ENCODE results near the gene MPC2.

Gene MPC2

DNA sequence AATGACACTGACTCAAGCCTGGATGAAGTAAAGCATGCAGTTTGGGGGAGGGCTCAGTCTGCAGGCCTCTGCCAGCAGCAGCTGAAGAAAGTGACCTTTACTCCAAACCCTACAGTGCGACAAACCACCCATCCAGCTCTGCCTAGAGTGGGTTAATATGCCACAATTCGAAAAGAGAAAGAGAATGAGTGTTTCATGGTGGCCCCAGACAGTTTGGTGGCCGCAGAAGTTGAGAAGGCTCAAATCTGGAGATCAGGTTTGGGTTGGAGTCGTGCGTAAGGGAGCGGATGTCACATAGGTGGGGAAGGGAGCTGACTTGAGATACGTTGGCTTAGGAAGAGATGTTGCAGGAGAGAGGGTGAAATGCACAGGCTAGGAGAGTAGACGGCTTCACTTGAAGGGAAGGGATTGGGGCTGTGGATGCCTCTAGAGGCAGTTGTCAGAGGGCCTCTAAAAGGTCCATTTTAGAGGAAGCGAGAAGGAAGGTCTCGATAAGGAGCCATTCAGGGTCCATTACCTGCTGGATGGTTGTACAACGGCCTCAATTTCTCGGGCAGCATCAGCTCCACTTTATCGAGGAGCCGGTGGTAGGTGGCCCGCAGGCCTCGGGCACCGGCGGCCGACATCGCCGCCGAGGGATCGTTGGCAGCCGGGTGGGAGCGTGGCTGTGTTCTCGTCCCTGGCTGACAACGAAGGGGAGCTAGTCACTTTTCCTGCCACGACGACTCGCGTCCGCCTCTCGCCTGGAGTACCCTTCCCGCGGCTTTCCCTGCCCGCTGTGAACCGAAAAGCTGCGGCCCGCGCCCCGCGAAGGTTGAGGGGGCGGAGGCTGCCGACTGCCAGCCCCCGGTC lies 1.4 kb downstream of the MPC2 start:
- Histone ChIP-seq H2AK5ac (ENCODE audit: low read length) (no peak overlapping the region), H3K23ac (ENCODE audit: low read length) (no peak overlapping the region), H3K79me1 (ENCODE audit: low read length) (peaks cover 17% of the 10 kb centered on the region), H2BK12ac (ENCODE audit: low read length) (no peak overlapping the region), H3K9ac (ENCODE audit: low read length) (peak overlapping the region; percentile 71), H2BK5ac (ENCODE audit: low read depth, low read length, poor library complexity) (peak overlapping the region; percentile 54), H3K79me2 (ENCODE audit: control insufficient read depth, insufficient read depth, low read length, poor library complexity) (peaks cover 14% of the 10 kb centered on the region), H3K18ac (ENCODE audit: low read length) (peak overlapping the region; percentile 34), H3K9me3 (ENCODE audit: insufficient read depth, low read depth, low read length) (no peaks in the 10 kb centered on the region), H4K8ac (ENCODE audit: low read depth, low read length) (peak overlapping the region; percentile 36), H4K91ac (ENCODE audit: low read depth, low read length) (no peak overlapping the region), H2BK120ac (ENCODE audit: insufficient read depth, low read length, poor library complexity) (peak overlapping the region; percentile 4), H4K12ac (ENCODE audit: low read depth, low read length) (peak overlapping the region; percentile 20), H3K4me2 (ENCODE audit: low read length) (peak overlapping the region; percentile 84), H3K14ac (ENCODE audit: low read length) (peak overlapping the region; percentile 25), H3K27me3 (ENCODE audit: insufficient read depth, low read length) (no peaks in the 10 kb centered on the region), H3K27ac (ENCODE audit: low read depth, low read length) (peak overlapping the region; percentile 70), H3K4ac (ENCODE audit: low read depth, low read length) (peak overlapping the region; percentile 56), H3K4me1 (ENCODE audit: control insufficient read depth in 1 of 2, insufficient read depth in 2 of 2, low read length in 2 of 2) (peaks cover 0 to 2% of the 10 kb centered on the region in 2 experiments), H2AFZ (ENCODE audit: insufficient read depth, low read length, poor library complexity) (no peak overlapping the region), H3K36me3 (ENCODE audit: control insufficient read depth in 1 of 2, insufficient read depth in 2 of 2, low read length in 2 of 2) (no peaks in the 10 kb centered on the region), H3K4me3 (ENCODE audit: low read depth, low read length) (peak overlapping the region; percentile 81)
- DNase-seq, result peak; percentile 47 to 62
- WGBS (ENCODE audit: extremely low coverage, insufficient coverage, insufficient read length), result no CpG with 5 or more reads among the region's 45 CpGs

DNA sequence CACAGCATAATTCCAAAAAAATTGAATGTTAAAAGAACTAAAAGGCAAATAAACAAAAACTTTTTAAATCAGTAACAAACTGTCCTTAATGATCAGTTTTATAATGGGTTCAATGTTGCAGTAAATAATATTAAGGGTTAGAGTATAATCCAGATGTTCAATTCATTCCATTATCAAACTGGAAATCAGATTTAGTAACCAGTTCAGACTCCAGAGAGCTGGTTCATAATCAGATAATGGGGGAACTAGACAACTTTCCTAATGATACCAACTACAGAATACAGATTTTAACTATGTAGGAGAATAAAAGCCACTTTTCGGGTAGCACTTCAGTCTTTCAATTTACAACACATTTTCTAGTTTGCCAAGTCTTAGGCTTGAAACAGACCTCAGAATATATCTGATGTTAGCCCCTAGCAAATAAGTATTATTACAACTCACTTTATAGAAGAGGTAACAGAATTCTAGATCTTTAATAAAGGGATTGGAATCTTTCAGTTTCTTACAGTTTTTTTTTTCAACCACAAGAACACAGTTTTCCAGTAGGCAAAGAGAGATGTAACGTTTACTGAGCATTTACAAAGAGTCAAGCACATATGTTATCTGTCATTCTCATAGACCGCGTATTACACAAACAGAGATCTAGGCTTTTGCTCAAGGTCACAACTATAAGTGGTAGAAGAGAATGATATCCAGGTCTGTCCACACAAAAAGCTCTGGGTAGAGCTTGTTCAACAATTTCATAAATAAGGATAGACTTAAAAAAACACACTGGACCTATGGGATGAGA lies 2.3 kb downstream of the MPC2 start:
- H3K36me3 ChIP-seq (ENCODE audit: control insufficient read depth in 1 of 2, insufficient read depth in 2 of 2, low read length in 2 of 2), result no peaks in the 10 kb centered on the region
- H2BK12ac ChIP-seq (ENCODE audit: low read length), result no peak overlapping the region
- no peak overlapping the region for H4K8ac ChIP-seq (ENCODE audit: low read depth, low read length)
- no peak overlapping the region for H4K12ac ChIP-seq (ENCODE audit: low read depth, low read length)
- H2BK5ac ChIP-seq (ENCODE audit: low read depth, low read length, poor library complexity), result no peak overlapping the region
- WGBS (ENCODE audit: extremely low coverage, insufficient coverage, insufficient read length), result no CpG with 5 or more reads among the region's 4 CpGs
- H3K27me3 ChIP-seq (ENCODE audit: insufficient read depth, low read length), result no peaks in the 10 kb centered on the region
- peak overlapping the region; percentile 70 for H3K27ac ChIP-seq (ENCODE audit: low read depth, low read length)
- H3K4ac ChIP-seq (ENCODE audit: low read depth, low read length), result no peak overlapping the region
- H3K4me2 ChIP-seq (ENCODE audit: low read length), result peak overlapping the region; percentile 84
- no peak overlapping the region for H3K9ac ChIP-seq (ENCODE audit: low read length)
- no peak overlapping the region for H4K91ac ChIP-seq (ENCODE audit: low read depth, low read length)
- peaks cover 0 to 2% of the 10 kb centered on the region in 2 experiments for H3K4me1 ChIP-seq (ENCODE audit: control insufficient read depth in 1 of 2, insufficient read depth in 2 of 2, low read length in 2 of 2)
- H3K4me3 ChIP-seq (ENCODE audit: low read depth, low read length), result peak overlapping the region; percentile 81
- H3K9me3 ChIP-seq (ENCODE audit: insufficient read depth, low read depth, low read length), result no peaks in the 10 kb centered on the region
- H2BK120ac ChIP-seq (ENCODE audit: insufficient read depth, low read length, poor library complexity), result no peak overlapping the region
- no peak overlapping the region for H2AK5ac ChIP-seq (ENCODE audit: low read length)
- H3K23ac ChIP-seq (ENCODE audit: low read length), result no peak overlapping the region
- H3K18ac ChIP-seq (ENCODE audit: low read length), result no peak overlapping the region
- H3K79me2 ChIP-seq (ENCODE audit: control insufficient read depth, insufficient read depth, low read length, poor library complexity), result peaks cover 12% of the 10 kb centered on the region
- H3K79me1 ChIP-seq (ENCODE audit: low read length), result peaks cover 17% of the 10 kb centered on the region
- no peak overlapping the region for H2AFZ ChIP-seq (ENCODE audit: insufficient read depth, low read length, poor library complexity)
- no peak overlapping the region for H3K14ac ChIP-seq (ENCODE audit: low read length)
- DNase-seq, result no peak

DNA sequence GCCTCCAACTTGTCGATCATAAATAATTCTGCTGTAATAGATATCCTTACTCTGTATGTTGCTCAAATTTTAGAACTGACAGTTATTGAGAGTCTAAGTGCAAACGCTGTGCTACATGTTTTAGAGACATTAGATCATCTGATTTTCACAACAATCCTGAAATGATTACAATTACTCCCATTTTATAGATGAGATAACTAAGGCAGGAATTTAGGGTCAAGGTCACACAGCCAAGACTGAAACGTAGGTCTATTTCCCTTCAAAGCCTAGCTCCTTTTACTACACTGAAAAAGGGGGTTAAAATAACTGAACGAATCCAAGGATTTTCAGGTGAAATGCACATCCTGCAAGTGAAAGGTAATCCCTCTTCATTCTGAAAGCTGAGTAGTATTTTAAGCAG lies 3.1 kb downstream of the MPC2 start:
- H3K4me1 ChIP-seq (ENCODE audit: control insufficient read depth in 1 of 2, insufficient read depth in 2 of 2, low read length in 2 of 2), result peaks cover 0 to 2% of the 10 kb centered on the region in 2 experiments
- no peak overlapping the region for H2BK120ac ChIP-seq (ENCODE audit: insufficient read depth, low read length, poor library complexity)

DNA sequence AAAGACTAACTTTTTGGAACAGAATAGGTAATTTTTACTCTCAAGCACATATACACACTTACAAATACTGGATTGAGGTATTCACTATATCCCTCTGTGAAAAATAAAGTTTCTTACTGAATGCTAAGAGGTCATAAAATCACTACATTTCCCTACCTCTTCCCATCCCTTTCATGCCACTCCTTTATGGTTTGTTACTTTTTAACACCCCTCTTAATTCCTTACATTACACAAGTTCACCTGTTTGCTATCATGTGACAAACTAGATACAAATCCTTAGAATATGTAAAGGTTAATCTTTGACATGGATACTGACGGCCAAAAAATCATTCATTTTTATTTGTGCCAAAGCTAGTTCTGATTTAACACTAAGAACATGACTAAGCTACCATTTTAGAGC lies 7.1 kb downstream of the MPC2 start:
- Histone ChIP-seq H3K36me3 (ENCODE audit: control insufficient read depth in 1 of 2, insufficient read depth in 2 of 2, low read length in 2 of 2) (no peaks in the 10 kb centered on the region), H4K8ac (ENCODE audit: low read depth, low read length) (no peak overlapping the region), H4K12ac (ENCODE audit: low read depth, low read length) (no peak overlapping the region), H3K79me1 (ENCODE audit: low read length) (no peaks in the 10 kb centered on the region), H2BK12ac (ENCODE audit: low read length) (no peak overlapping the region), H3K79me2 (ENCODE audit: control insufficient read depth, insufficient read depth, low read length, poor library complexity) (peaks cover 2% of the 10 kb centered on the region), H2BK120ac (ENCODE audit: insufficient read depth, low read length, poor library complexity) (no peak overlapping the region), H3K4me2 (ENCODE audit: low read length) (no peak overlapping the region), H2AK5ac (ENCODE audit: low read length) (no peak overlapping the region), H3K9ac (ENCODE audit: low read length) (no peak overlapping the region), H3K18ac (ENCODE audit: low read length) (no peak overlapping the region), H3K4ac (ENCODE audit: low read depth, low read length) (no peak overlapping the region), H4K91ac (ENCODE audit: low read depth, low read length) (no peak overlapping the region), H3K27ac (ENCODE audit: low read depth, low read length) (no peak overlapping the region), H3K27me3 (ENCODE audit: insufficient read depth, low read length) (no peaks in the 10 kb centered on the region), H3K9me3 (ENCODE audit: insufficient read depth, low read depth, low read length) (no peaks in the 10 kb centered on the region), H2BK5ac (ENCODE audit: low read depth, low read length, poor library complexity) (no peak overlapping the region), H3K14ac (ENCODE audit: low read length) (no peak overlapping the region), H3K23ac (ENCODE audit: low read length) (no peak overlapping the region), H3K4me1 (ENCODE audit: control insufficient read depth in 1 of 2, insufficient read depth in 2 of 2, low read length in 2 of 2) (peaks cover 0 to 2% of the 10 kb centered on the region in 2 experiments), H3K4me3 (ENCODE audit: low read depth, low read length) (no peak overlapping the region), H2AFZ (ENCODE audit: insufficient read depth, low read length, poor library complexity) (no peak overlapping the region)
- no CpG with 5 or more reads among the region's 1 CpG for WGBS (ENCODE audit: extremely low coverage, insufficient coverage, insufficient read length)
- no peak for DNase-seq

More for the DNA sequence above, 3.1 kb downstream of the MPC2 start:
- Histone ChIP-seq H3K4ac (ENCODE audit: low read depth, low read length) (peak overlapping the region; percentile 61), H3K27ac (ENCODE audit: low read depth, low read length) (no peak overlapping the region), H2AFZ (ENCODE audit: insufficient read depth, low read length, poor library complexity) (no peak overlapping the region), H3K79me1 (ENCODE audit: low read length) (peaks cover 17% of the 10 kb centered on the region), H3K4me2 (ENCODE audit: low read length) (no peak overlapping the region), H3K79me2 (ENCODE audit: control insufficient read depth, insufficient read depth, low read length, poor library complexity) (peaks cover 10% of the 10 kb centered on the region), H3K18ac (ENCODE audit: low read length) (no peak overlapping the region), H3K9ac (ENCODE audit: low read length) (no peak overlapping the region), H2AK5ac (ENCODE audit: low read length) (no peak overlapping the region), H3K27me3 (ENCODE audit: insufficient read depth, low read length) (no peaks in the 10 kb centered on the region), H4K91ac (ENCODE audit: low read depth, low read length) (no peak overlapping the region), H3K23ac (ENCODE audit: low read length) (no peak overlapping the region), H4K8ac (ENCODE audit: low read depth, low read length) (no peak overlapping the region), H3K4me3 (ENCODE audit: low read depth, low read length) (no peak overlapping the region), H4K12ac (ENCODE audit: low read depth, low read length) (no peak overlapping the region), H3K9me3 (ENCODE audit: insufficient read depth, low read depth, low read length) (no peaks in the 10 kb centered on the region), H3K36me3 (ENCODE audit: control insufficient read depth in 1 of 2, insufficient read depth in 2 of 2, low read length in 2 of 2) (no peaks in the 10 kb centered on the region), H2BK12ac (ENCODE audit: low read length) (no peak overlapping the region), H3K14ac (ENCODE audit: low read length) (no peak overlapping the region), H2BK5ac (ENCODE audit: low read depth, low read length, poor library complexity) (no peak overlapping the region)
- peak in 1 of 2 donors; percentile 54 for DNase-seq
- WGBS (ENCODE audit: extremely low coverage, insufficient coverage, insufficient read length), result no CpG with 5 or more reads among the region's 4 CpGs
